H9 (cell line): ENCODE data around the gene SLC35A3. TPM values are rescaled to one million over a fixed set of nuclear protein-coding genes. Genes with fewer than 3 reads are reported as not detected.
A peak's percentile ranks its signal among the peaks of the same experiment; 100 is the strongest.

Source experiments
- DNase-seq: peaks from one replicate; pipeline ENCODE4 v3.0.0-alpha.2; 2017
- H2AFZ ChIP-seq: one replicate; pipeline ENCODE4 v1.6.1; 2013; ENCODE audit warnings: mild to moderate bottlenecking, low read length, control low read depth, moderate library complexity
- H2AK5ac ChIP-seq: 2 replicates; pipeline ENCODE4 v1.6.1; 2013; ENCODE audit warnings: low read length, control low read depth, mixed read lengths; ENCODE audit not compliant: insufficient read length
- H2BK120ac ChIP-seq: one replicate; pipeline ENCODE4 v1.6.1; 2013; ENCODE audit warnings: low read depth, mild to moderate bottlenecking, low read length, control low read depth, inconsistent platforms; ENCODE audit not compliant: poor library complexity, severe bottlenecking
- H2BK12ac ChIP-seq: 2 replicates; pipeline ENCODE4 v1.6.1; 2013; ENCODE audit warnings: low read length, control low read depth, mixed read lengths, low read depth; ENCODE audit not compliant: insufficient read length
- H2BK15ac ChIP-seq: 2 replicates; pipeline ENCODE4 v1.6.1; 2013; ENCODE audit warnings: low read depth, low read length, control low read depth
- H2BK20ac ChIP-seq: one replicate; pipeline ENCODE4 v1.6.1; 2013; ENCODE audit warnings: low read depth, mild to moderate bottlenecking, low read length, control low read depth, inconsistent platforms; ENCODE audit not compliant: poor library complexity, severe bottlenecking
- H2BK5ac ChIP-seq: 2 replicates; pipeline ENCODE4 v1.6.1; 2013; ENCODE audit warnings: low read length, control low read depth, mixed read lengths; ENCODE audit not compliant: insufficient read length
- H3K14ac ChIP-seq: 2 replicates; pipeline ENCODE4 v1.6.1; 2013; ENCODE audit warnings: low read length, control low read depth; ENCODE audit not compliant: insufficient read depth
- H3K18ac ChIP-seq: 2 replicates; pipeline ENCODE4 v1.6.1; 2013; ENCODE audit warnings: low read depth, mild to moderate bottlenecking, mixed read lengths, low read length, control low read depth; ENCODE audit not compliant: insufficient read length
- H3K23ac ChIP-seq: 2 replicates; pipeline ENCODE4 v1.6.1; 2013; ENCODE audit warnings: low read length, control low read depth, mixed read lengths, low read depth; ENCODE audit not compliant: insufficient read length
- H3K23me2 ChIP-seq: 2 replicates; pipeline ENCODE4 v1.6.1; 2013; ENCODE audit warnings: low read depth, mild to moderate bottlenecking, mixed read lengths, low read length, control low read depth; ENCODE audit not compliant: insufficient read length, poor library complexity, severe bottlenecking
- H3K27ac ChIP-seq: 2 replicates; pipeline ENCODE4 v1.5.1; 2013; ENCODE audit warnings: low read length, control low read depth, mixed read lengths, low read depth; ENCODE audit not compliant: insufficient read length
- H3K27me3 ChIP-seq: 2 replicates; pipeline ENCODE4 v1.6.1; 2013; ENCODE audit warnings: low read length, control low read depth, inconsistent platforms; ENCODE audit not compliant: insufficient read depth
- H3K4ac ChIP-seq: 2 replicates; pipeline ENCODE4 v1.6.1; 2013; ENCODE audit warnings: low read depth, mild to moderate bottlenecking, control low read depth, inconsistent platforms, low read length, moderate library complexity
- H3K4me1 ChIP-seq: 2 replicates; pipeline ENCODE4 v1.6.1; 2013; ENCODE audit warnings: low read length, control low read depth, inconsistent platforms; ENCODE audit not compliant: insufficient read depth
- H3K4me2 ChIP-seq: 2 replicates; pipeline ENCODE4 v1.6.1; 2013; ENCODE audit warnings: low read length, control low read depth, mixed read lengths; ENCODE audit not compliant: insufficient read length, insufficient read depth
- H3K56ac ChIP-seq: 2 replicates; pipeline ENCODE4 v1.6.1; 2013; ENCODE audit warnings: low read depth, mild to moderate bottlenecking, mixed read lengths, low read length, control low read depth; ENCODE audit not compliant: insufficient read length
- H3K79me1 ChIP-seq: 2 replicates; pipeline ENCODE4 v1.6.1; 2013; ENCODE audit warnings: low read depth, mild to moderate bottlenecking, moderate library complexity, low read length, control low read depth, inconsistent platforms; ENCODE audit not compliant: insufficient read depth, poor library complexity, severe bottlenecking
- H3K79me2 ChIP-seq: 2 replicates; pipeline ENCODE4 v1.6.1; 2013; ENCODE audit warnings: low read length, control low read depth, inconsistent platforms; ENCODE audit not compliant: insufficient read depth
- H3K9ac ChIP-seq: 2 replicates; pipeline ENCODE4 v1.6.1; 2013; ENCODE audit warnings: low read length, control low read depth, mixed read lengths; ENCODE audit not compliant: insufficient read length; ENCODE audit errors: extremely low read depth
- H3K9me3 ChIP-seq: one replicate; pipeline ENCODE4 v1.6.1; 2013; ENCODE audit warnings: low read depth, low read length, inconsistent platforms; ENCODE audit not compliant: control insufficient read depth
- H3T11ph ChIP-seq: one replicate; pipeline ENCODE4 v1.6.1; 2013; ENCODE audit warnings: mild to moderate bottlenecking, low read length, control low read depth, inconsistent platforms
- H4K20me1 ChIP-seq: one replicate; pipeline ENCODE4 v1.6.1; 2013; ENCODE audit not compliant: control insufficient read depth, insufficient read length, insufficient read depth
- H4K5ac ChIP-seq: 2 replicates; pipeline ENCODE4 v1.6.1; 2013; ENCODE audit warnings: low read depth, mild to moderate bottlenecking, mixed read lengths, low read length, control low read depth; ENCODE audit not compliant: insufficient read length
- H4K8ac ChIP-seq: replicated peaks from 2 replicates; pipeline ENCODE4 v1.6.1; 2013; ENCODE audit warnings: low read length, control low read depth, mixed read lengths, low read depth; ENCODE audit not compliant: insufficient read length
- H4K91ac ChIP-seq: 2 replicates; pipeline ENCODE4 v1.6.1; 2013; ENCODE audit warnings: low read depth, mild to moderate bottlenecking, moderate library complexity, mixed read lengths, low read length, control low read depth; ENCODE audit not compliant: insufficient read length
- H3K27ac Mint-ChIP-seq, 3 experiments: 2 replicates in 2 of 3; 3 replicates in 1 of 3; pipeline ENCODE4 v1.8.0; 2020 to 2021; ENCODE audit warnings: mixed read lengths in 3 of 3, mild to moderate bottlenecking in 1 of 3, moderate library complexity in 1 of 3
- H3K27me3 Mint-ChIP-seq: 2 replicates; pipeline ENCODE4 v1.8.0; 2021; ENCODE audit warnings: low read depth, mild to moderate bottlenecking, moderate library complexity, mixed read lengths
- H3K36me3 Mint-ChIP-seq, 3 experiments: 2 replicates in 2 of 3; 3 replicates in 1 of 3; pipeline ENCODE4 v1.8.0; 2020 to 2021; ENCODE audit warnings: low read depth in 3 of 3, mixed read lengths in 3 of 3; ENCODE audit not compliant: insufficient read depth in 1 of 3
- H3K4me1 Mint-ChIP-seq, 2 experiments: 2 replicates each; pipeline ENCODE4 v1.8.0; 2020; ENCODE audit warnings: mixed read lengths in 2 of 2
- H3K4me3 Mint-ChIP-seq, 2 experiments: 2 replicates in 1 of 2; 3 replicates in 1 of 2; pipeline ENCODE4 v1.8.0; 2020 to 2021; ENCODE audit warnings: mild to moderate bottlenecking in 2 of 2, mixed read lengths in 2 of 2, moderate library complexity in 1 of 2
- H3K9me3 Mint-ChIP-seq, 2 experiments: 2 replicates in 1 of 2; 3 replicates in 1 of 2; pipeline ENCODE4 v1.8.0; 2020; ENCODE audit warnings: mild to moderate bottlenecking in 2 of 2, mixed read lengths in 2 of 2, moderate library complexity in 1 of 2
- WGBS: extraction: QIAGEN DNeasy Blood & Tissue Kit; methylation state at CpG from one replicate; pipeline ENCODE4 v1.1.7; 2013; ENCODE audit warnings: missing lambda C conversion rate, low lambda C conversion rate, mixed read lengths; ENCODE audit not compliant: insufficient read length; ENCODE audit errors: extremely low coverage; 5-methylcytosine and 5-hydroxymethylcytosine counted together
- total RNA-seq: library from RNA; stranded (reverse); gene quantifications from 2 replicates; pipeline ENCODE4 v1.2.1, GENCODE V29; 2021
- TF ChIP-seq, protein P1 (sequence below): fragments of 200-600 bp; sonication (generic); conservative IDR thresholded peaks from 3 replicates; pipeline ENCODE4 v1.8.0; 2021; ENCODE audit warnings: antibody characterized with exemption, mild to moderate bottlenecking

The SLC35A3 gene
- total RNA-seq, 1 experiment from 2014 or later, result 15.1 TPM

DNA sequence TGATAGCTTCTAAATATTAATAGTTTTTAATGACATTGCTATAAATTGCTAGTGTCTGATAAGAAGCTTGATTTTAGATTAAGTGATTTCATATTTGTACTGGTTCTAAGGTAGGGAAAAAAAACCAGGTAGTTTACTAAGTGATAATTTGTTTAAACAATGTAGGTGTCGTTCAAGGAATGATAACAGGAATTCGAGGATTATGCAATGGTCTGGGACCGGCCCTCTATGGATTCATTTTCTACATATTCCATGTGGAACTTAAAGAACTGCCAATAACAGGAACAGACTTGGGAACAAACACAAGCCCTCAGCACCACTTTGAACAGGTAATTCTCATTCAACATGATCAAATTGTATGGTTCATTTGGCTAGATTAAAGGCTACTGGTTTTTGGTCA lies 110.5 kb downstream of the SLC35A3 start:
- Histone ChIP-seq H3K4ac (no peak overlapping the region), H2BK5ac (no peak overlapping the region), H2BK120ac (no peak overlapping the region), H3K18ac (no peak overlapping the region), H3K23me2 (no peaks in the 10 kb centered on the region), H4K5ac (no peak overlapping the region), H3K79me1 (no peaks in the 10 kb centered on the region), H3K9me3 (no peaks in the 10 kb centered on the region), H4K91ac (no peak overlapping the region), H2BK20ac (no peak overlapping the region), H2BK15ac (no peak overlapping the region), H4K8ac (no peak overlapping the region), H4K20me1 (no peaks in the 10 kb centered on the region), H3K9ac (no peak overlapping the region), H3K4me1 (no peaks in the 10 kb centered on the region), H3K4me2 (no peak overlapping the region), H2AK5ac (no peak overlapping the region), H3K27me3 (no peaks in the 10 kb centered on the region), H2AFZ (no peak overlapping the region), H3K56ac (no peak overlapping the region), H3K23ac (no peak overlapping the region), H3K14ac (no peak overlapping the region), H3K27ac (no peak overlapping the region), H3K79me2 (no peaks in the 10 kb centered on the region), H2BK12ac (no peak overlapping the region), H3T11ph (no peak overlapping the region)
- no peaks in the 10 kb centered on the region for H3K27me3 Mint-ChIP-seq
- no peak overlapping the region for H3K4me3 Mint-ChIP-seq
- peak overlapping the region in 1 of 3 experiments; percentile 44; a peak in 1 of 7 replicates for H3K27ac Mint-ChIP-seq
- WGBS, result no CpG with 5 or more reads among the region's 3 CpGs
- DNase-seq, result no peak
- peaks cover 15 to 47% (median 27%) of the 10 kb centered on the region in 3 experiments; a peak in 6 of 7 replicates for H3K36me3 Mint-ChIP-seq
- TF ChIP-seq, protein P1, sequence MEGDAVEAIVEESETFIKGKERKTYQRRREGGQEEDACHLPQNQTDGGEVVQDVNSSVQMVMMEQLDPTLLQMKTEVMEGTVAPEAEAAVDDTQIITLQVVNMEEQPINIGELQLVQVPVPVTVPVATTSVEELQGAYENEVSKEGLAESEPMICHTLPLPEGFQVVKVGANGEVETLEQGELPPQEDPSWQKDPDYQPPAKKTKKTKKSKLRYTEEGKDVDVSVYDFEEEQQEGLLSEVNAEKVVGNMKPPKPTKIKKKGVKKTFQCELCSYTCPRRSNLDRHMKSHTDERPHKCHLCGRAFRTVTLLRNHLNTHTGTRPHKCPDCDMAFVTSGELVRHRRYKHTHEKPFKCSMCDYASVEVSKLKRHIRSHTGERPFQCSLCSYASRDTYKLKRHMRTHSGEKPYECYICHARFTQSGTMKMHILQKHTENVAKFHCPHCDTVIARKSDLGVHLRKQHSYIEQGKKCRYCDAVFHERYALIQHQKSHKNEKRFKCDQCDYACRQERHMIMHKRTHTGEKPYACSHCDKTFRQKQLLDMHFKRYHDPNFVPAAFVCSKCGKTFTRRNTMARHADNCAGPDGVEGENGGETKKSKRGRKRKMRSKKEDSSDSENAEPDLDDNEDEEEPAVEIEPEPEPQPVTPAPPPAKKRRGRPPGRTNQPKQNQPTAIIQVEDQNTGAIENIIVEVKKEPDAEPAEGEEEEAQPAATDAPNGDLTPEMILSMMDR, result no peak
- peaks cover 11 to 20% of the 10 kb centered on the region in 2 experiments for H3K4me1 Mint-ChIP-seq
- no peaks in the 10 kb centered on the region for H3K9me3 Mint-ChIP-seq

Other genes with a start within 250 kb of the SLC35A3 start
- gene FRRS1, start 203.4 kb upstream of the SLC35A3 start, total RNA-seq, result 4.6 and 5.6 TPM in 2 replicates
- gene AGL, start 119.6 kb upstream of the SLC35A3 start, total RNA-seq, result 23.7 and 24.0 TPM in 2 replicates
- gene SASS6, start 162.9 kb downstream of the SLC35A3 start, total RNA-seq, result 14.2 and 15.2 TPM in 2 replicates
- 19.4 and 21.6 TPM in 2 replicates for gene TRMT13, start 163.2 kb downstream of the SLC35A3 start, total RNA-seq
- 0.20 and 0.37 TPM in 2 replicates for gene LRRC39, start 208.3 kb downstream of the SLC35A3 start, total RNA-seq